ENCODE measurements around the gene MAJIN.

DNA sequence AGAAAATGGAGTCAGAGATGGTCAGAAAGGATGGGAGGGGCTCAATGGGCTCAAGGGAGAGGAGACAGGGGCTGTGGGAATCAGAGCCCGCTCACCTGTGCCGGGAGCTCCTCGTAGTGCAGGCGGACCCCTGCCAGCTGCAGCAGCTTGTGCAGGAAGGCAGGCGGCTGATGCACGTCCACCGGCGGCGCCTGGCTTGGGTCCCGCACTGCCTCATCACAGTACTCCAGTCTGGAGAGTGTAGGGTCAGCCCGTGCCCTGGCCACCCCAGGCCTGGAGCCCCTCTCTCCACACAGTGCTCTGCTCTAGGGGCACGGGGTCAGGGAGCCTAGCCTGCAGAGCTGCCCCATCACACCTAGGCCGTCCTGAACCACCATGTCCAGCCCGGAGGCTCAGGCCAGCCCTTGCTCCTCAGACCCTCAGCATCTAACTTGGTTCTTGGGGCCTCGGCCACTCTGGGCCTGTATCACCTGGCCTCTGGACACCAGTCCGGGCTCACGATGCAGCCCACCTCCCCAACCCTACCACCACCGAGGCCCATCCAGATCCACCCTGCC, 58.7 kb downstream of the MAJIN start:
- TF ChIP-seq, protein P1, sequence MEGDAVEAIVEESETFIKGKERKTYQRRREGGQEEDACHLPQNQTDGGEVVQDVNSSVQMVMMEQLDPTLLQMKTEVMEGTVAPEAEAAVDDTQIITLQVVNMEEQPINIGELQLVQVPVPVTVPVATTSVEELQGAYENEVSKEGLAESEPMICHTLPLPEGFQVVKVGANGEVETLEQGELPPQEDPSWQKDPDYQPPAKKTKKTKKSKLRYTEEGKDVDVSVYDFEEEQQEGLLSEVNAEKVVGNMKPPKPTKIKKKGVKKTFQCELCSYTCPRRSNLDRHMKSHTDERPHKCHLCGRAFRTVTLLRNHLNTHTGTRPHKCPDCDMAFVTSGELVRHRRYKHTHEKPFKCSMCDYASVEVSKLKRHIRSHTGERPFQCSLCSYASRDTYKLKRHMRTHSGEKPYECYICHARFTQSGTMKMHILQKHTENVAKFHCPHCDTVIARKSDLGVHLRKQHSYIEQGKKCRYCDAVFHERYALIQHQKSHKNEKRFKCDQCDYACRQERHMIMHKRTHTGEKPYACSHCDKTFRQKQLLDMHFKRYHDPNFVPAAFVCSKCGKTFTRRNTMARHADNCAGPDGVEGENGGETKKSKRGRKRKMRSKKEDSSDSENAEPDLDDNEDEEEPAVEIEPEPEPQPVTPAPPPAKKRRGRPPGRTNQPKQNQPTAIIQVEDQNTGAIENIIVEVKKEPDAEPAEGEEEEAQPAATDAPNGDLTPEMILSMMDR (IDR thresholded peaks at IDR 0.05) = no peak
- TF ChIP-seq POLR2AphosphoS5 (IDR thresholded peaks at IDR 0.05) (no peak), POLR2A (IDR thresholded peaks at IDR 0.05; ENCODE audit: low read depth) (no peak)

All from esophagus muscularis mucosa (tissue), 3 donors.